Activated CD8-positive, alpha-beta T cell treated with anti-CD3 and anti-CD28 coated beads, Interleukin-2, amount 10 ng/mL, durations not matched to agents 7 days and 5 days (primary cell): ENCODE measurements around the gene APOL1. TPM values are rescaled to one million over a fixed set of nuclear protein-coding genes. Genes with fewer than 3 reads are reported as not detected.

ENCODE experiments used
- ATAC-seq: fragments of 150-1000 bp; cut with Tn5 transposase; one replicate; pipeline ENCODE4 v1.10.0; 2021; ENCODE audit warnings: moderate library complexity
- CTCF ChIA-PET: fragments of 350-600 bp; sonication (Branson Sonifier 250); formaldehyde crosslinking; loops from one replicate; lab custom pipeline; 2021; ENCODE audit warnings: antibody characterized with exemption; lab: Charles Lee
- POLR2A ChIA-PET: fragments of 350-600 bp; sonication (Branson Sonifier 250); formaldehyde crosslinking; loops from one replicate; lab custom pipeline; 2021; ENCODE audit warnings: antibody characterized with exemption; lab: Charles Lee
- DNase-seq: peaks from one replicate; pipeline ENCODE4 v3.0.0-alpha.2; 2020
- H3K27ac Mint-ChIP-seq: one replicate; pipeline ENCODE4 v1.8.0; 2021; ENCODE audit warnings: mild to moderate bottlenecking, mixed read lengths
- H3K27me3 Mint-ChIP-seq: one replicate; pipeline ENCODE4 v1.8.0; 2021; ENCODE audit warnings: low read depth, mixed read lengths
- H3K36me3 Mint-ChIP-seq: one replicate; pipeline ENCODE4 v1.8.0; 2021; ENCODE audit warnings: low read depth, mixed read lengths
- H3K4me1 Mint-ChIP-seq: one replicate; pipeline ENCODE4 v1.8.0; 2021; ENCODE audit warnings: low read depth, mixed read lengths
- H3K4me3 Mint-ChIP-seq: one replicate; pipeline ENCODE4 v1.8.0; 2021; ENCODE audit warnings: mild to moderate bottlenecking, mixed read lengths
- H3K9me3 Mint-ChIP-seq: one replicate; pipeline ENCODE4 v1.8.0; 2022; ENCODE audit warnings: mixed read lengths; ENCODE audit not compliant: insufficient read depth
- total RNA-seq, 2 experiments: library from RNA; stranded (reverse); gene quantifications; one replicate each; pipeline ENCODE4 v1.2.3, GENCODE V29; 2021

Gene APOL1
- total RNA-seq, 2 experiments from 2014 or later: 37.4 to 38.2 TPM

DNA sequence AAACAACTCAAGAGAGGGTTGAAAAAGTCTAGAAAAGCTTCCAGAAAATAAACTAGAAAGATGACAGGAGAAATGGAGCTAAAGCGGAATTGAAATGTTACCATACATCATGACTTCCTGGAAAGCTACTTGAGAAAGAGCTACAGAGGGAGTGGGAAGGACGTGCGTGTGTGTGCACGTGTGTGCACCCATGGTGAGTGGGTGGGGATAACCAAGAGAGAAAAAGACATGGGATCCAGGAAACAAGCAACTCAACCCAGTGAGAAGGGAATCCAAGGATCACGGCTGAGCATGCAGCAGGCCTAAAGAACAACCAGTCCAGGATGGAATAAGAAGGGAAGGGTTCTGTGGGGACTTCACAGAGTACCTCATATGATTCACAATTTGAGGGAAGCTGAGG lies 21.6 kb downstream of the APOL1 start:
- ChIA-PET POLR2A (interaction anchor here (0.6 kb wide), 1 partner anchor 36 kb away, joined by 3 read pairs; no protein-coding TSS in a partner anchor), CTCF (interaction anchor here (0.9 to 2.6 kb wide), 3 partner anchors 10 to 212 kb away, joined by 3 to 9 read pairs (median 4); partner anchors contain the start of gene APOL2)
- no peak overlapping the region for H3K4me3 Mint-ChIP-seq
- H3K27ac Mint-ChIP-seq: no peak overlapping the region
- H3K36me3 Mint-ChIP-seq: peaks cover 13% of the 10 kb centered on the region
- H3K4me1 Mint-ChIP-seq: peaks cover 29% of the 10 kb centered on the region
- DNase-seq (no peak), ATAC-seq (no peak)
- no peaks in the 10 kb centered on the region for H3K27me3 Mint-ChIP-seq
- no peaks in the 10 kb centered on the region for H3K9me3 Mint-ChIP-seq

DNA sequence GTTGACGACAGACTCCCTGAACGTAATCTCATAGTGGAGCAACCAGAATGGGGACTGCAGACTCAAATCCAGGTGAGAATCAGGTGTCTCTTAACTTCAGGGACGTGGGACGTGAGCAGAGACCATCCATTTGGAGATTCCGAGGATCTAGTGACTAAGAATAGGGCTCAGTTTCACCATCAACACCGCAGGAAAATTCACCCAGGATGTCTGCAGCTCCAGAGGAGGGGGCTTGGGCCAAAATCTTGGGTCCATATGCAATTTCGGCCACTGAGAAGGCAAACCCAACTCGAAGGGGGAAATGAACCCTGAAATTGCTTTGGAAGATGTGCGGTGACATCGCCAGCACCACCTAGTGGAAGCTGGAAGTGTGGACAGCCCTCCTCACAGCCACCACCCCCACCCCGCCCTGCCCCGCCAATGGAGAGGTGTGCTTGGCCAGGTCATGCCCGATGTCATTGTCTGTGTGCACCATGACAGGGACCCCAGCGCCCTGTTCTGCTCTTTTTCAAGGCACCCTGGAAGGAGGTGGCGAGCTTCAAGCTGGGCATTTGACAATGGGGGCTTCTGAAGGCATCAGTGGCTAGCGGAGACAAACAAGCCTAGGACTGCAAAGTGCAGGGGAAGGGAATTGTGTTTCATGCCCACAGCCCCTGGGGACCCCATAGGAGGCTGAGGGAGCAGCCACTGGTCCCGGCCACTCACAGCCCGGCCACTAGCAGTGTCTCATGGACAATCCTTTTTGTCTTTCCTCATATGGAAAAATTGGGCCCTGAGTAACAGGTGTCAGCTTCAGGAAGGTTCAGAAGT lies 24.8 kb downstream of the APOL1 start:
- POLR2A ChIA-PET: interaction anchor here (1.1 to 2.1 kb wide), 4 partner anchors 9 to 38 kb away, joined by 3 to 6 read pairs (median 4); partner anchors contain the start of gene APOL2
- peak overlapping the region; percentile 66 for H3K27ac Mint-ChIP-seq
- no peaks in the 10 kb centered on the region for H3K27me3 Mint-ChIP-seq
- CTCF ChIA-PET: interaction anchor here (0.6 to 3.2 kb wide), 33 partner anchors 9 to 229 kb away, joined by 3 to 23 read pairs (median 4); partner anchors contain the start of genes APOL2 and FOXRED2
- H3K9me3 Mint-ChIP-seq: no peaks in the 10 kb centered on the region
- ATAC-seq (peak; percentile 76), DNase-seq (peak; percentile 82)
- H3K4me1 Mint-ChIP-seq: peaks cover 30% of the 10 kb centered on the region
- H3K36me3 Mint-ChIP-seq: peaks cover 38% of the 10 kb centered on the region
- H3K4me3 Mint-ChIP-seq: no peak overlapping the region

DNA sequence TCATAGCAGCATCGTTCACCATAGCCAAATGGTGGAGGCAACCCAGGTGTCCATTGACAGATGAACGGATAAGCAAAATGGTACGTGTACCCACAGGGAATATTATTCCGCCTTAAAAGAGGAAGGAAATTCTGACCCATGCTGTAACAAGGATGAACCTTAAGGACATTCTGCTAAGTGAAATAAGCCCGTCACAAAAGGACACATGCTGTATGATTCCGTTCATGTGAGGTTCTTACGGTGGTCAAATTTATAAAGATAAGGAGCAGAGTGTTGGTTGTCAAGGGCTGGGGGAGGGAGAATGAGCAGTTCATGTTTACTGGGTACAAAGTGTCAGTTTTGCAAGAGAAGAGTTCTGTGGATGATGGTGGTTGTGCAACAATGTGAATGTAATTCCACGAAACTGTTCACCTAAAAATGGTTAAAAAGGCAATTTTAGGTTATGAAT lies 26.3 kb downstream of the APOL1 start:
- H3K36me3 Mint-ChIP-seq: peaks cover 49% of the 10 kb centered on the region
- H3K4me1 Mint-ChIP-seq: peaks cover 30% of the 10 kb centered on the region
- H3K4me3 Mint-ChIP-seq: no peak overlapping the region
- H3K27ac Mint-ChIP-seq: no peak overlapping the region
- ChIA-PET CTCF (interaction anchor here (0.7 to 3.2 kb wide), 9 partner anchors 10 to 214 kb away, joined by 3 to 23 read pairs (median 8); partner anchors contain the start of gene APOL2), POLR2A (no interaction called here)
- H3K9me3 Mint-ChIP-seq: no peaks in the 10 kb centered on the region
- H3K27me3 Mint-ChIP-seq: no peaks in the 10 kb centered on the region
- no peak for ATAC-seq
- DNase-seq: no peak

DNA sequence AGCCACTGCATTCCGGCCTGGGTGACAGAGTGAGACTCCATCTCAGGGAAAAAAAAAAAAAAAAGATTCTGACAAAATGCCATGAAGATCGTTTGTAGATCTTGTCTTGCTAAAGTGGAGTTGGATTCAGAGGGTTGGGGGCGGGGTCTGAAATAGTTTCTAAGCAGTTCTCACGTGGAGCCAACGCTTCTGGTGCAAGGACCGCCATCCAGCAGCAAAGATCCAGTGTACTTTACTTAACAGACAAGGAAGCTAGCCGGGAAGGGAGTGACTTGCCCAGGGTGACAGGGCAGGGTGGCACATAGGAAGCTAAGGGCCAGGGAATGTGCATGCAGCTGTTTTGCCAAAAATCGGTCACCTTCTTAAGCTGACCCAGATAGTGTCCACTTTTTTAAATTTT lies 27.4 kb downstream of the APOL1 start:
- Mint-ChIP-seq H3K4me1 (peaks cover 27% of the 10 kb centered on the region), H3K36me3 (peaks cover 59% of the 10 kb centered on the region), H3K4me3 (no peak overlapping the region), H3K27me3 (no peaks in the 10 kb centered on the region), H3K9me3 (no peaks in the 10 kb centered on the region), H3K27ac (no peak overlapping the region)
- DNase-seq: no peak
- CTCF ChIA-PET: interaction anchor here (1.1 to 2.0 kb wide), 4 partner anchors 9 to 206 kb away, joined by 4 to 7 read pairs (median 4); no protein-coding TSS in a partner anchor
- POLR2A ChIA-PET: interaction anchor here (0.6 to 1.2 kb wide), 3 partner anchors 7 to 15 kb away, joined by 4 to 6 read pairs (median 4); no protein-coding TSS in a partner anchor
- ATAC-seq: no peak

DNA sequence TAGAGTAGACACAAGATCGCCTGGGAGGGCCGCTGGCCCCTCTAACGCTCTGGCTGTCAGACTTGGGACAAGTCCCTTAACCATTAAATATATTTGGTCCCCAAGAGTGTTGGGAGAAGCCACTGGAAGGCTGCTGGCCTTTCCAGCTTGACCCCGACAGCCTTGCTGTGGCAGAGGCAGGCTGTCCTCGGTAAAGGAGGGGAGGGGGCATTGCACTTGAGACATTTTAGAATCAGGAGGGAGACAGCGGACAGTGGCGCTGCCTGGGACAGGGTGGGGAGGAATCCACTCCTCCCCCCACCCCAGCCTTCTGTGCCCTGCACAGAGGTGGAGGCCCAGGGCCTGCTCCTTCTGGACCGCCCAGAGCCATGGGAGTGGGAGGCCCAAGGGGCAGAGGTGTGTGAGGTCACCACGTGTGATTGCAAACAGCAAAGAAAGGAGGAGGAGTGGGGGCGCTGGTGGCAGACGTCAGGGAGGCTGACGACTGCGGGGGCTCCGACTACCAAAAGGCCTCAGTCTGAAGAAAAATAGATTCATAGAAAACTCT lies 28.9 kb downstream of the APOL1 start:
- no peaks in the 10 kb centered on the region for H3K9me3 Mint-ChIP-seq
- peaks cover 24% of the 10 kb centered on the region for H3K4me1 Mint-ChIP-seq
- no peak overlapping the region for H3K27ac Mint-ChIP-seq
- no peak for DNase-seq
- ChIA-PET POLR2A (no interaction called here), CTCF (interaction anchor here (1.0 to 2.0 kb wide), 4 partner anchors 13 to 205 kb away, joined by 3 to 7 read pairs (median 4); no protein-coding TSS in a partner anchor)
- H3K36me3 Mint-ChIP-seq: peaks cover 71% of the 10 kb centered on the region
- no peak for ATAC-seq
- H3K27me3 Mint-ChIP-seq: no peaks in the 10 kb centered on the region
- no peak overlapping the region for H3K4me3 Mint-ChIP-seq

DNA sequence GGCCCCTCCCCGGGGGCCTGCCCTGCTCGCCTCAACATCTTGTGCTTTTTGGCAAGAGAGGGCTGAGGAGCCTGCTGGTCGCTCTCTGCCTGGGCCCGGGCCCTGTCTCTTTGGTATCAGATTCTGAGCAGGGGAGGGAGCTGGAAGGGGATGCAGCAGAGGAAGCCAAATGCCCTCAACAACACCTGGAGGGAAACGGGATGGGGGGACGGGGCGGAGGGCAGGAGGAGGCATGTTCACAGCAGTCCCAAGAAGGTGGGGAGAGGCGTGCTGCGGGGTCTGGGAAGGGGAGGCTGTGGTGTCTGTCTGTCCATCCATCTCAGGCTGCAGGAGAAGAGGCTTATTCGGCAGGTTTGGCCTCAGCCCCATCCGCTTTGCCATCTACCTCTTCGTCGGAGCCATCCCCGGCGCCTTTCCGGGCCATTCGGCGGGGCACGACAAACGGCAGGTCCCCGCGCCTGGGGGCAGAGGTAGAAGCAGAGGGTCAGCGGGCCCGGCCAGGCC lies 29.4 kb downstream of the APOL1 start:
- POLR2A ChIA-PET: no interaction called here
- no peak overlapping the region for H3K27ac Mint-ChIP-seq

DNA sequence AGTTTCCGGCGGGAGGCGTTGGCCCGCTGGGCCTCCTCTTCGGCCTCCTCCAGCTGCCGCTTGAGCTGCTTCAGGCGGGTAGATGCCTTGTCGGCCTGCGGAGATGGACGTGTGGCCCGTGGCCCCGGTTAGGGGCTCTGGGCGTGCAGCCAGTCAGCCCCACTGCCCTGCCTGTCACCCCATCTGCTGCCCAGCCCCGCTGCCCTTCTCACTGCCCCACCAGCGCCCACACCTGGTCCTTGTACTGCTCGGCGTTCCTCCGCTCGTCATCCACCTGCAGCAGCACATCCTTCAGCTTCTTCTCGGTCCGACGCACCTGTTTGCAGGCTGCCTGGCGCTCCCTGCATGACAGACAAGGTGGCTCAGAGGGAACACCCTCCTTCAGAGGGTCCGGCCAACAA lies 31.2 kb downstream of the APOL1 start:
- no peak overlapping the region for H3K4me3 Mint-ChIP-seq
- peaks cover 31% of the 10 kb centered on the region for H3K4me1 Mint-ChIP-seq
- H3K27ac Mint-ChIP-seq: peak overlapping the region; percentile 66
- H3K9me3 Mint-ChIP-seq: no peaks in the 10 kb centered on the region
- POLR2A ChIA-PET: no interaction called here
- DNase-seq (no peak), ATAC-seq (no peak)
- CTCF ChIA-PET: interaction anchor here (0.9 kb wide), 1 partner anchor 9 kb away, joined by 3 read pairs; no protein-coding TSS in a partner anchor
- H3K36me3 Mint-ChIP-seq: peaks cover 84% of the 10 kb centered on the region
- H3K27me3 Mint-ChIP-seq: no peaks in the 10 kb centered on the region

More for the DNA sequence above, 29.4 kb downstream of the APOL1 start:
- peaks cover 25% of the 10 kb centered on the region for H3K4me1 Mint-ChIP-seq
- H3K36me3 Mint-ChIP-seq: peaks cover 73% of the 10 kb centered on the region
- no peaks in the 10 kb centered on the region for H3K27me3 Mint-ChIP-seq
- CTCF ChIA-PET: no interaction called here
- no peak overlapping the region for H3K4me3 Mint-ChIP-seq
- DNase-seq (no peak), ATAC-seq (no peak)
- no peaks in the 10 kb centered on the region for H3K9me3 Mint-ChIP-seq

DNA sequence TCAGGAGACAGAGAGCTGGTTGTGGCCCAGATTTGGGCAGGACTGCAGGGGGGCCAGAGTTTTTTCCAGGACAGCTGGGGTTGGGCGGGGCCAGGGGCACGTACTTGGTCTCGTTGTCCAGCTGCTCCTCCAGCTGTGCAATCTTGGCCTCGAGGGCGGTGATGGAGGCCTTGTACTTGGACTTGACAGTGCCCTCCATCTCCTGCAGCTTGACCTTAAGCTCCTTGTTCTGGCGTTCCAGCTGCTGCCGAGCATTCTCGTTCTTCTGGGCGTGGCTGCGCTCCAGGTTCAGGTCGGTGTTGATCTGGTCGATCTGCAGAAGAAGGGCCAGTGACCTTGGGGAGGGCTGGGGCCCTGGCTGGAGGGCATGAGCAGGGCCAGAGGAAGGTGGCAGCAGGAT lies 32.1 kb downstream of the APOL1 start:
- Mint-ChIP-seq H3K27me3 (no peaks in the 10 kb centered on the region), H3K36me3 (peaks cover 86% of the 10 kb centered on the region), H3K4me3 (no peak overlapping the region), H3K4me1 (peaks cover 38% of the 10 kb centered on the region), H3K27ac (no peak overlapping the region), H3K9me3 (no peaks in the 10 kb centered on the region)
- no peak for ATAC-seq
- ChIA-PET CTCF (interaction anchor here (0.9 to 2.3 kb wide), 5 partner anchors 10 to 184 kb away, joined by 3 to 18 read pairs (median 5); partner anchors contain the start of gene APOL2), POLR2A (interaction anchor here (0.7 kb wide), 1 partner anchor 88 kb away, joined by 3 read pairs; no protein-coding TSS in a partner anchor)
- DNase-seq: no peak

DNA sequence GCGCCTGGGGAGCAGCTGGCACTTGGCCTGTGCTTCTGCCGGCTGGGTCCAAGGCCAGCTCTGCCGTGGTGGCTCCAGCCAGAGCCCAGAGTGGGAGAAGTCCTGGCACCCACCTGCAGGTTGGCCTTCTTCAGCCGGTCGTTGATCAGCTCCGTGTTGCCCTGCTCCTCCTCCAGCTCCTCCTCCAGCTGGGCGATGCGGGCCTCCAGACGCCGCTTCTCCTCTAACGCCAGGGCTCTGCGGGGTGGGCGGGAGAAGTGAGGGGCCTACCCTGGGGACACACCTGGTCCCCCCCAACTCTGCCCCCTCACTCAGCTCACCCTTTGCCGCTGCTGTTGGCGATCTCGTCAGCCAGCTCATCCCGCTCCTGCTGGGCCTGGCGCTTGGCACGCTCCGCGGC lies 32.6 kb downstream of the APOL1 start:
- Mint-ChIP-seq H3K27me3 (no peaks in the 10 kb centered on the region), H3K9me3 (no peaks in the 10 kb centered on the region), H3K36me3 (peaks cover 87% of the 10 kb centered on the region), H3K4me1 (peaks cover 41% of the 10 kb centered on the region), H3K4me3 (no peak overlapping the region), H3K27ac (no peak overlapping the region)
- DNase-seq (no peak), ATAC-seq (no peak)
- CTCF ChIA-PET: interaction anchor here (0.7 to 2.7 kb wide), 10 partner anchors 8 to 183 kb away, joined by 3 to 19 read pairs (median 5); partner anchors contain the start of gene APOL2
- POLR2A ChIA-PET: interaction anchor here (0.7 to 1.3 kb wide), 2 partner anchors 9 to 89 kb away, joined by 3 to 4 read pairs; no protein-coding TSS in a partner anchor

DNA sequence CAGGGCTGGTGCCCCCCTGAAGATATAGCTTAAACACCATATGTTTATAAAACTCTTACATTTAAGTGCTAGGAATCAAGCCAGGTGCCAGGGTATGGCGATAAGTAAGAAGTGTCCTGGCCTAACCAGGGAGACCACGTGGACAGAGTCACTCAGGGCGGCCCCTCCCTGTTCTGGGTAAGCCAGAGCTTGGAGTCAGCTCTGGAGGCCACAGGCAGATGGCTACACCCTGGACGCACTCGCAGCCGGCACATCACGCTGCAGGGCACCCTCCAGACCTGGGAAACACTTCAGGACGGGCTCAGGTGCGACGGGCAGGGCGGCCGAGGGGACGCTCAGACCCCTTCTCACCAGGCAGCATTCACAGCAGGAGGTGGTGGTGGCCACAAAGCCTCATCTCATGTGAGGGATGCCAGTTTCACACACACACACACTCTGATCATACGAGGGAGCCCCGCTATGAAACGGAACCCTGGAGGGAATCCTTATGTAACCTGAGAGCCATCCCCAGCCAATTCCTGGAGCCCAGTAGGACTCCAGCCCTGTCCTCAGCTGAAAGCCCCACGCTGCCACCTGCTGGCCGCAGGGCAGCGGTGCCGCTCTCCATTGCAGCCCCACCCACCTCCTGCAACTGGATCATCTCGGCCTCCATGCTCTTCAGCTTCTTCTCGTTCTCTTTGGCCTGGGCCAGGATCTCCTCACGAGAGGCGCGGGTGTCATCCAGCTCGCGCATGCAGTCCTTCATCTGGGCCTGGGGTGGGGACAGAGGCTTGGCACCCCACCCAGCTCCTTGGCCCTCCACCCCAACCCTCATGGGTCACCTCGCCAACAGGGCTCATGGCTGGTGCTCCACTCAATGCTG lies 33.4 kb downstream of the APOL1 start:
- peak; percentile 69 for ATAC-seq
- DNase-seq: peak; percentile 73
- Mint-ChIP-seq H3K36me3 (peaks cover 86% of the 10 kb centered on the region), H3K27me3 (no peaks in the 10 kb centered on the region), H3K4me1 (peaks cover 45% of the 10 kb centered on the region), H3K9me3 (no peaks in the 10 kb centered on the region), H3K4me3 (no peak overlapping the region), H3K27ac (no peak overlapping the region)
- ChIA-PET CTCF (interaction anchor here (0.7 to 2.7 kb wide), 17 partner anchors 9 to 169 kb away, joined by 3 to 19 read pairs (median 4); partner anchors contain the start of gene APOL2), POLR2A (interaction anchor here (1.3 kb wide), 1 partner anchor 10 kb away, joined by 4 read pairs; no protein-coding TSS in a partner anchor)
